Activated T-helper 1 cell treated with Interleukin-2 at 50 U/mL for 16 hours (primary cell): ENCODE data around the gene DSCAML1.

Source experiments
- DNase-seq: peaks from one replicate; pipeline ENCODE4 v3.0.0-alpha.2; 2020; ENCODE audit warnings: low read depth

Gene DSCAML1

GRCh38 chr11:117658809-117659208 lies 138.2 kb downstream of the DSCAML1 start:
- no peak for DNase-seq

GRCh38 chr11:117657794-117658193 lies 139.2 kb downstream of the DSCAML1 start:
- DNase-seq = no peak

GRCh38 chr11:117654281-117655255 lies 142.4 kb downstream of the DSCAML1 start:
- no peak for DNase-seq

GRCh38 chr11:117652521-117652920 lies 144.5 kb downstream of the DSCAML1 start:
- no peak for DNase-seq

- no peak for DNase-seq
Observed at GRCh38 chr11:117649296-117650055, 147.5 kb downstream of the DSCAML1 start.

- no peak for DNase-seq
Observed at GRCh38 chr11:117647872-117648271, 149.1 kb downstream of the DSCAML1 start.

GRCh38 chr11:117647207-117647606 lies 149.8 kb downstream of the DSCAML1 start:
- DNase-seq = no peak

- no peak for DNase-seq
Observed at GRCh38 chr11:117646411-117646810, 150.6 kb downstream of the DSCAML1 start.

- no peak for DNase-seq
Observed at GRCh38 chr11:117644403-117645155, 152.4 kb downstream of the DSCAML1 start.

GRCh38 chr11:117643606-117644300 lies 153.3 kb downstream of the DSCAML1 start:
- no peak for DNase-seq

GRCh38 chr11:117642835-117643234 lies 154.2 kb downstream of the DSCAML1 start:
- DNase-seq = no peak

GRCh38 chr11:117642396-117642795 lies 154.6 kb downstream of the DSCAML1 start:
- no peak for DNase-seq

GRCh38 chr11:117641008-117641915 lies 155.8 kb downstream of the DSCAML1 start:
- DNase-seq = no peak

- no peak for DNase-seq
Observed at GRCh38 chr11:117640041-117640440, 157.0 kb downstream of the DSCAML1 start.

GRCh38 chr11:117639601-117640000 lies 157.4 kb downstream of the DSCAML1 start:
- no peak for DNase-seq

- DNase-seq = no peak
Observed at GRCh38 chr11:117638911-117639543, 158.0 kb downstream of the DSCAML1 start.

GRCh38 chr11:117634756-117635603 lies 162.0 kb downstream of the DSCAML1 start:
- no peak for DNase-seq

GRCh38 chr11:117633976-117634755 lies 162.8 kb downstream of the DSCAML1 start:
- no peak for DNase-seq
